ENCODE data around the gene PDSS1.

DNA sequence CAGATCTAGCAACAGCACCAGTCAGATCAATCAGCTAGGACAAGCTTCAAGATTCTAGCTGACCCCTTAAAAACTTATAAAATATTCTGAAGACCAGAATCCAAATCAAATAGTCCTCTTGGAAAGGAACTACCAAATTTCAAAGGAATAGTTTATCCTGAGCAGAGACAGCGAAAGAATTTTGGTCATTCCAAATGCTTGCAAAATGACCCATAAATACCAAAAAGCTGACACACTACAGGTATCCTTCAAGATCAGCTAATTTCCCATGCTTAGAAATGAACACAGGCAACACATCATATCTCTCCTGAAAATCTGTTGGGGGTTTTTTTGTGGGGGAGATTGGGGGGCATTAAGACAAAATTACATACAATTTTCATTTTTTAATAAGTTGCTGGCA lies 78.8 kb downstream of the PDSS1 start:
- TF ChIP-seq CTCF (IDR thresholded peaks at IDR 0.05) (no peak), POLR2A (IDR thresholded peaks at IDR 0.05) (no peak)
